Astrocyte of the cerebellum (primary cell): Measurements from ENCODE around the gene ZNF24.

Experiments used
- DNase-seq: peaks from one replicate; pipeline ENCODE4 v3.0.0-alpha.2; 2011; ENCODE audit warnings: low read depth
- H3K4me3 ChIP-seq: 2 replicates; pipeline ENCODE4 v1.5.1; 2011; ENCODE audit warnings: mild to moderate bottlenecking, low read depth, low read length, moderate library complexity
- in situ Hi-C: cut with HindIII; loops from 2 replicates; pipeline ENCODE4 v1.10.0; 2017; ENCODE audit warnings: low sequenced_read_pairs
- TF ChIP-seq, protein P1 (sequence below): IDR thresholded peaks from 2 replicates; pipeline ENCODE4 v1.5.1; 2012; ENCODE audit warnings: low read length, low read depth, moderate library complexity, mild to moderate bottlenecking; ENCODE audit errors: missing control alignments

Gene ZNF24

DNA sequence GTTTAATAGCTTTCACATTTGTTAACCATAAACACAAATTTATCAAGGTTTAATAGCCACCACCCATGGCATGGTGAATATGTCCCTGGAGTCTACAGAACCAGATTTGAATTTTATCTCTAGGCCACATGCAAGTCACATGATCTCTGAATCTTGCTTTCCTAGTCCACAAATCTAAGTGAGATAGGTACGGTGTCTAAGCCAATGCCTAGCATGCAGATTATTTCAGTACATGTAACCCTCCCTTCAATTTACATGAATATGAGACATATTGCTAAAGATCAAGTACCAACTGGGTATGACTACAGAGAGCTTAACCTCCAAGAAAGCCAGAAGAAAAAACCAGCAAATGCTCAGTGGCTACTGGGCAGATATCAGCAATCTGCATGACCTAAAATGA is 10.0 kb downstream of the ZNF24 start:
- no peak for DNase-seq
- in situ Hi-C loops, result no loop called here
- H3K4me3 ChIP-seq, result no peak overlapping the region
- TF ChIP-seq, protein P1, sequence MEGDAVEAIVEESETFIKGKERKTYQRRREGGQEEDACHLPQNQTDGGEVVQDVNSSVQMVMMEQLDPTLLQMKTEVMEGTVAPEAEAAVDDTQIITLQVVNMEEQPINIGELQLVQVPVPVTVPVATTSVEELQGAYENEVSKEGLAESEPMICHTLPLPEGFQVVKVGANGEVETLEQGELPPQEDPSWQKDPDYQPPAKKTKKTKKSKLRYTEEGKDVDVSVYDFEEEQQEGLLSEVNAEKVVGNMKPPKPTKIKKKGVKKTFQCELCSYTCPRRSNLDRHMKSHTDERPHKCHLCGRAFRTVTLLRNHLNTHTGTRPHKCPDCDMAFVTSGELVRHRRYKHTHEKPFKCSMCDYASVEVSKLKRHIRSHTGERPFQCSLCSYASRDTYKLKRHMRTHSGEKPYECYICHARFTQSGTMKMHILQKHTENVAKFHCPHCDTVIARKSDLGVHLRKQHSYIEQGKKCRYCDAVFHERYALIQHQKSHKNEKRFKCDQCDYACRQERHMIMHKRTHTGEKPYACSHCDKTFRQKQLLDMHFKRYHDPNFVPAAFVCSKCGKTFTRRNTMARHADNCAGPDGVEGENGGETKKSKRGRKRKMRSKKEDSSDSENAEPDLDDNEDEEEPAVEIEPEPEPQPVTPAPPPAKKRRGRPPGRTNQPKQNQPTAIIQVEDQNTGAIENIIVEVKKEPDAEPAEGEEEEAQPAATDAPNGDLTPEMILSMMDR, result no peak

DNA sequence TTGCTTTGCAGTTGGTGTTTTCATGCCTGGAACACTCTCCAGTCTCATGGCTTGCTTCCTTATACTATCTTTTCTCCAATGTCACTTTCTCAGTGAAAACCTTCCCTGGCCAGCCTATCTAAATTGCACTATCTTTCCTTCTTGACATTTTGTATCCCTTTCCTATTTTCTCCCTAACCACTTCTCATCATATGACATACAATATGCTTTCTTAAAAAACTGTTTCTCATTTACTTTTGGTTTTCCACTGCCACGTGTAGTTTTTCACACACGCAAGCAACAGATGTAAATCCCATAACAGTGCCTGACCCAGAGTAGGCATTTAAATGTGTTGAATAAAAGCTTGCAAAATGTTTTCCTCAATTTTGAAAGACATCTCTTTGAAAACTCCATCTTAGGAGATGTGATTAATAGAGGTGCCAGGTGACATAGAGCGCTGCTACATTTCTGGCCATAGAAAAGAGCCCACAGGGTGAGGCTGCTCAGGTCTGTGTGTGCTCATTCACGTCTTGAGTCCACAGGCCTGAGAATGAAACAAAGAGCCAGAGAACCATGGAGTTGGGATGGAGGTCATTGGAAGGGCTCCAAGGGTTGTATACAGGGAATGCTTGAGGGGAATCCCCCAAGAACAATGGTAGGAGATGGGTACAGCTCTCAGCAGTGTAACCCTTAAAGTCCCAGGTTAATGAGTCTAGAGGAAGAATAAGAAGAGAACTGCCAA is 12.7 kb downstream of the ZNF24 start:
- TF ChIP-seq, protein P1, result no peak
- no peak overlapping the region for H3K4me3 ChIP-seq
- in situ Hi-C loops, result no loop called here
- DNase-seq, result no peak

DNA sequence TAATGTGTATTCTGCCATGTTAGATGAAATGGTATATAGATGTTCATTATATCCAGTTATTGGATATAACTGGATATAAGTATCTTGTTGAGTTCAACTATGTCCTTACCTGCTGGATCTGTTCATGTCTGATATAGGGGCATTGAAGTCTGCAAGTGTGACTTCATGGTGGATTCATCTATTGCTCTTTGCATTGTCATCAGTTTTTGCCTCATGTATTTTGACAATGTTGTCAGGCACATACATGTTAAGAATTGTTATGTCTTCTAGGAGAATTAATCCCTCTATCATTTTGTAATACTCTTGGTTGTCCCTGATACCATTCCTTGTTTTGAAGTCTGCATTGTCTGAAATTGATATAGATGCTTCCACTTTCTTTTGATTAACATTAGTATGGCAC is 15.4 kb downstream of the ZNF24 start:
- H3K4me3 ChIP-seq, result no peak overlapping the region
- TF ChIP-seq, protein P1, result no peak
- in situ Hi-C loops, result no loop called here
- no peak for DNase-seq

DNA sequence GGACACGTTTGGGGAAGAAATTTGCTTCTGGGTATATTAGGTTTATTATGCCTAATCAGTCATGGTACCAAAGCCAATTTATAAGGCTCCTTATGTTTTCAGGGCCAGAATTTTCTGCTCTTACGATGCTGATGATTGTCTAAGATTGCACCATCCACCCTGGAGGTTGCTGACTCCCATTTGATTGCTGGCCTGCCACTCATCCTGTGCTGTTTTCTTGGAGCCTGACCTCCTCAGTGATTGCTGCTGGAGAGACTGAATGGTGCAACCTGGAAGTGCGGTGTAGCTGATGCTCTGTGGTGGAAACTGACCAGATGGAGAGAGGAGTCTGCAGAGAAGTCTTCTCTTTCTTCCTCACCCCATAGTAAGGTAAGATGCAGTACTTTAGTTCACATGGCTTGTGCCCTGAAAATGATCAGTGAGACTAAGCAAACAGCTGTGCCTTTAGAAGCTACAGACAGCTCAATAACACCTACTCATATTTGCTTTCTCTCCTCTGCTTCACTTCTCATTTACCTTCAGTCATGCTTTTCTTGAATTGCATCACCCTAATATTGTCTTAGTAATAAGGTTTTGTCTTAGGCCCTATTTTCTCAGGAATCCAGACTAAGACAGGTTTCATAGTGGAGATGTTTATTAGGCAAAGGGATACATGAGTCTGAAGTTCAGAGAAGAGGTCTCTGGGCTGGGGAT is 17.4 kb downstream of the ZNF24 start:
- in situ Hi-C loops, result no loop called here
- DNase-seq, result no peak
- H3K4me3 ChIP-seq, result no peak overlapping the region
- TF ChIP-seq, protein P1, result no peak

DNA sequence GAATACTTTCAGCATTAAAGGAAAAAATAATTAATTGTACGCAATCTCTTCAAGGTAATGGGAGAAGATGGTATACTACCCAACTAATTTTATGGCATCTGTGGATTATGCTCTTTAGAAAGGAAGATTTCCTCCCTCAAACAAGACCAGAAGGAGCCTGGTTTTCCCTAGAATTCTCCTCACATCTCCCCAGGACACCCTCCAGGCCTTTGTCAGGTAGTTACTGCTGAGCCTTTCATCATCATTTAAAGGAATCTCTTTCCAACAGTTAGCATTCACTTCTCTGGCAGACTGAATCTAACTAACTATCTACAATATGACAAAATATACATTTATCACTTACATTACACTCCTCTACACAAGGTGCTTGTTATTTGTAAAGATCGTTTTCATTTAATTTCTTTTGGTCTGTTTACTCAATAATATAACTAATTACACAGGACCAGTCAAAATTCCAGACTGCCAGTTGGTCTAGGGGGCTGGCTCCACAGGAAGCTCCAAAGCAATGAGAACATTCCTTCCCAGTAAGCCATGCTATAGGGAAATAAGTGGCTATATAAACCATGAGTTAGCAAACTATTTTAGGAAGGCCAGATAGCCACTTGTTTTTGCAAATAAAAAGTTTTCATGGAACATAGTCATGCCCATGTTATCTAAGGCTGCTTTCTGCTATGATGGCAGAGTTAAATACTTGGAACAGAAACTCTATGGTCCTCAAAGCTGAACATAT is 19.1 kb downstream of the ZNF24 start:
- H3K4me3 ChIP-seq, result no peak overlapping the region
- TF ChIP-seq, protein P1, result no peak
- DNase-seq, result no peak
- in situ Hi-C loops, result no loop called here
